PC-9 (cell line): ENCODE measurements around the gene MBNL2.

Experiments used
- CTCF ChIP-seq: fragments of 200-600 bp; sonication (generic); conservative IDR thresholded peaks from 2 replicates; pipeline ENCODE4 v1.6.1; 2017; ENCODE audit warnings: mixed run types, antibody characterized with exemption, mild to moderate bottlenecking, moderate library complexity
- EZH2 ChIP-seq: fragments of 200-600 bp; sonication (generic); IDR thresholded peaks from 2 replicates; pipeline ENCODE4 v1.8.0; 2017; ENCODE audit warnings: antibody characterized with exemption, low read depth

- TF ChIP-seq CTCF: no peak
- TF ChIP-seq EZH2: no peak
Measured at GRCh38 chr13:97434397-97435201, 212.5 kb downstream of the MBNL2 start.
